GM18907 (cell line): ENCODE measurements around the gene CES4A.
"Not testable (repeated sequence)": the region's sequence is repeated elsewhere in the genome, so short reads cannot be mapped to it uniquely, and the experiment has no call there.

ENCODE experiments used
- ATAC-seq: cut with Tn5 transposase; IDR thresholded peaks from one replicate; pipeline ENCODE4 v1.9.1; 2021; ENCODE audit warnings: mild to moderate bottlenecking, moderate library complexity; ENCODE audit not compliant: unreplicated experiment

The CES4A gene

GRCh38 chr16:67041520-67041919, 53.1 kb downstream of the CES4A start:
- ATAC-seq, result not testable (repeated sequence)

- no peak for ATAC-seq
Observed at GRCh38 chr16:67043420-67043819, 55.0 kb downstream of the CES4A start.

GRCh38 chr16:67050796-67051195, 62.4 kb downstream of the CES4A start:
- ATAC-seq, result no peak

DNA sequence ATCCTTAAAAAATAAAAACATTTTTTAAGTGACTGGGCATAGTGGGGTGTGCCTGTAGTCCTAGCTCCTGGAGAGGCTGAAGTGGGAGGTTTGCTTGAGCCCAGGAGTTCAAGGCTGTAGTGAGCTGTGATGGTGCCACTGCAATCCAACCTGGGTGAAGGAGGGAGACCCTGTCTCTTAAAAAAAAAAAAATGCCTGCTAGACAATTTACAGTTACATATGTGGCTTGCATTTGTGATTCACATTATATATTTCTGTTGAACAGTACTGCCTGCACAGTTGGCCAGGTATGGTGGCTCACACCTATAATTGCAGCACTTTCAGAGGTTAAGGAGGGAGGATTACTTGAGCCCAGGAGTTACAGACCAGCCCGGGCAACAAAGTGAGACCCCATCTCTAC, 64.0 kb downstream of the CES4A start:
- ATAC-seq, result no peak

DNA sequence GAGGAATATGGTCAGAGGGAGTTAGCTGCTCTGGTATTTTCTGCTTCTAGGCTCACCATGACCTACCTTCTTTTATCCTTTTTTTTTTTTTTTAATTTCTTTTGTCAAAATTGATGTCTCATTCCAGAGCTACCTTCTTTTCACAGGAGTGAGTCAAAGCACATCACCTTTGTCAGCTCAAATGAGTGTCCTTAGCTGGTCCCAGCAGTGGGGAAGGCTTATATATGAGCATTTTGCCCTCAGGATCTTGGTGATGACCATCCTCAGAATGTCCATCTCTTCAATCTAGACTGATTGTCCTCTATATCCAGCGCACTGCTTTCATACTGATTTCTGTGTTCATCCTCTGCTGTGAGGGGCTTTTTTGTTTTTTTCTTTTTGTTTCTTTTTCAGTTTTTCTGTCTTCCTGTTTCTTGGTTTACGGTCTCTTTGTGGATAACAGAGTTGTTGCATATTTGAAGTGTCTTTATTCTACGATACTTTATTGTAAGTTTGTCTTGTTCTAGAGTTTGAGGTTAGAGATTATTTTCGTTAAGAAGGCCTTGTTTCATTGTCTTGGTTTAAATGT, 65.5 kb downstream of the CES4A start:
- no peak for ATAC-seq

DNA sequence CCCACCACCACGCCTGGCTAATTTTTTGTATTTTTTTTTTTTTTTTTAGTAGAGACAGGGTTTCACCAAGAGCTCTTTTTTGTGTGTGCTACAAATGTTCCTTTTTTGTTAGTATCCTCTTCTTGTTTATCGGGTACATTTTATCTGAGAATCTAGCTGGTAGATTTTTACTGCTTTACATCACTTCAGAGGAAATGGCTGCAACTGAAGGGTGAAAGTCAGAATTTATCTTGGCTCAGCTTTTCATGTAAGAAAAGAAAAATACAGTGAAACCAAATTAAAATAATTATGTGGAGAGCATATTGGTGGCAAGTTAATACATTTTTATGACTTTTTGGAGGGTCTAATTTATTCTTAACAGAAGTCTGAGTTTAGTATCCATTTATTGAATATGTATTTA, 66.5 kb downstream of the CES4A start:
- ATAC-seq, result no peak

DNA sequence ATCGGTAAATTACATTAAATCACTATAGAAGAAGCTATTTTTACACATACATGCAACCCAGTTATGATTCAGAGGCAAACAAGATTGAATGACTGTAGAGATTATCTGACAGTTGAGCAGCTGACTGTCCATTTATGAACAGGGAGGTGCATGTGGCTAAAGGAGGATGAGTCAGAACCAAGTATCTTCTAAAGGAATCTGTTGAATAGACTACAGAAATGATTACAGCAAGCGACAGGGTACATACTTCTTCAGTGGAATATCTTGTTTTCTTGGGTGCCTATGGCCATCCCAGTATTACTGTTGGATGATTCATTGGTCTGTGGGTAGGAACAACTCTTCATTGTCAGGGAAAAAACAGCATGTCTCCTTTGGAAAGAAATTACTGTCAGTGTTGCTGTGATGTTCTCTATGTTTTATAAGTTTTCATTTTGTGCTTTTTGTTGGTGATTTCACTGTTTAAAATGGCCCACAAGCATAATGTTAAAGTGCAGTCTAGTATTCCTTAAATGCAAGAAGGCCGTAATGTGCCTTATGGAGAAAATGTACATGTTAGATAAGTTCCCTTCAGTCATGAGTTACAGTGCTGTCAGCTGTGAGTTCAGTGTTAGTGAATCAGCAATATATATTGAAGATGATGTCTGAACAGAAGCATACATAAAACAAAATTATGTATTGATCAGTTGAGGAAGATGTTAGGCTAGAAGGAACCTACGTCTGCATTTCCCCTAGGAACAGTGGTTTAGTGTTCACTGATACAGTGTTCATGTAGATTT, 67.5 kb downstream of the CES4A start:
- ATAC-seq, result peak; percentile 54
